Fibroblast of skin of right quadriceps (primary cell): ENCODE measurements around the gene KLHL41.
A peak's percentile ranks its signal among the peaks of the same experiment; 100 is the strongest.
"Not testable (repeated sequence)": the region's sequence is repeated elsewhere in the genome, so short reads cannot be mapped to it uniquely, and the experiment has no call there.

Experiments used
- DNase-seq: peaks from one replicate; pipeline ENCODE4 v3.0.0-alpha.2; 2013

Gene KLHL41

DNA sequence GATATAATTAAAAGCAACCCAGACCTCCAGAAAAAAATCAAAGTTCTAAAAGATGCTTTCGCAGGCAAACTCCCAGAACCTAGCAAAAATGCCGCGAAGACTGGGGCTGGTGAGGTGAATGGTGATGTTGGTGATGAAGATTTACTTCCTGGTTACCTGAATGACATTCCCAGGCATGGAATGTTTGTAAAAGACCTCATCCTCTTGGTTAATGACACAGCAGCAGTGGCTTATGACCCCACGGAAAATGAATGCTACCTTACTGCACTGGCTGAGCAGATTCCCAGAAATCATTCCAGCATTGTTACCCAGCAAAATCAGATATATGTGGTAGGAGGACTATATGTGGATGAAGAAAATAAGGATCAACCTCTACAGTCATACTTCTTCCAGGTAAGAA is 994 bp downstream of the KLHL41 start:
- no peak for DNase-seq

DNA sequence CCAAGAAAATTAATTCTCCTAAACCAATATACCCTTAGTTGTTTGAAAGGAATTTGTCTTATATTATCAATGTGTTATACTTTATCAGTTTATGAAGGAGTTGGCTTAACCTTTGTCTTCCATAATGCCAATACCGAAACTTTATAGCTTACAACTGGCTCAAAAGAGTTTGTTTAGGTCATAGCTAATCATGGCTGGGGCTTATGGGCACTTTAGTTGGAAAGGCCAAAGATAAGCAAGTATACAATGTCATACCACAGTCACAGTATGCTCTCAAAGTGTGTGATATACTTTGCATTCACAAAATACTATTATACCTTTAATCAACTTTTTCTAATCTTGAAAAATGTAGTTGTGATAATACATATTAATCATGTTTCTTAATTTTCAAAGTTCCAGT is 2.3 kb downstream of the KLHL41 start:
- no peak for DNase-seq

DNA sequence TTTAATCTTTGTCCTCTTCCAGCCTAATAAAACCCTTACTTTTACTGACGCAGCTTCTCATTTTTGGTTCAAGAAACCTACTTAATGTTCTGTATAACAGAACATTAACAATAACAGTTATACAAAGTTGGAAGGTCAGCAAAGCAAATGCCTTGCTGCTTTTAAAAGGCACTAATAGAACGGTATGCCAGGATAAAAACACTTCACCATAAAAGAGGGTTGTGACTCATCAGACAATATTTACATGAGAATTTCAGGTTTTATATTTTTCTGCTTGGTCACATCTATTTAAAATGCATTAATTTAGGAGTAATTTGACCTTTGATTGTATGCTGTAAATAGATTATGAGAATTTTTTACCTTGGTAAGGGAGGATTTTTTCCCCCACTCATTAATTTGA is 3.0 kb downstream of the KLHL41 start:
- DNase-seq = no peak

DNA sequence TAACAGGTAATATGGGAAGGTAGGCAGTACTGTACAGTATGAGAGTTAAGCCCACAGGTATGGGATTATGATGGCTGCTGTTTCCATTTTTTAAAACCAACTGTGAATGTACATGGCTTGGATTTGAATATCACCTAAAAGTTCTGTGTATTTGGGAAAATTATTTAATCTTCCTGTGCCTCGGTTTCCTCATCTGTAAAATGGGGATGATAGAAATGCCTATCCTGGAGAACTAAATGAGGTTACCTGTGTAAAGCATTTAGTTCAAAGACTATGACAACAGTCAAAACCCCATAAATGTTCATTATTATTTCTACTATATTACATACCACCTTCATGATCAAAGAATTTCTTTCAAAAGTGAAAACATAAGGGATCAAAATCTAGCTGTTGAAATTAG is 3.6 kb downstream of the KLHL41 start:
- no peak for DNase-seq

DNA sequence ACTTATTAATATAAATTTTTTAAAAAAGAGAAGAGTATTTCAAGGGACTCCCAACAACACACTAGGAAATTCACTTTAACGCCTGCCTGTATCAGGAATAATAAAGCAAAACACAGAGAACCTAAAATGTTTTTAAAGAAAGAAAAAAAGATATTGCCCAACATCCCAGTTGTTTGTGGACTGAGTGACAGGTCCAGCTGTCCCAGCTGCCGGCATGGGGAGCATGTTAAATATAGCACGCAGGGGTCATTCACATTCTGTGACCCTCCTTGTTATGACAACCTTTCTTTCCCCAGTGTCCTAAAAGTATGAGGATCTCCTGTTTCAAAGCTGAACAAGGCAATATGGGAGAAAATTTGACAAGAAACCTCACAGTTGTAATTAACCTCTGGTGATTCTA is 4.4 kb downstream of the KLHL41 start:
- DNase-seq = no peak

DNA sequence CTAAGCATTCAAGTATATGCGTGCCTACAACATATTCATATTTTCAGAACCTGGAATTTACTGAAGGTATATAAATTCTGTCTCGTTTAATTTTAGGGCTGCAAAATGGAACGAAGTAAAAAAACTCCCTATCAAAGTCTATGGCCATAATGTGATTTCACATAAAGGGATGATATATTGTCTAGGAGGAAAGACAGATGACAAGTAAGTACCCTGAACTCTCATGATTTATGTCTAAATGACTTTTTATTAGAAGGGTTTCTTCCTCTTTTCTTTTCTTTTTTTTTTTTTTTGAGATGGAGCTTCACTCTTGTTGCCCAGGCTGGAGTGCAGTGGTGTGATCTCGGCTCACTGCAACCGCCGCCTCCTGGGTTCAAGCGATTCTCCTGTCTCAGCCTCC is 5.3 kb downstream of the KLHL41 start:
- DNase-seq = not testable (repeated sequence)

DNA sequence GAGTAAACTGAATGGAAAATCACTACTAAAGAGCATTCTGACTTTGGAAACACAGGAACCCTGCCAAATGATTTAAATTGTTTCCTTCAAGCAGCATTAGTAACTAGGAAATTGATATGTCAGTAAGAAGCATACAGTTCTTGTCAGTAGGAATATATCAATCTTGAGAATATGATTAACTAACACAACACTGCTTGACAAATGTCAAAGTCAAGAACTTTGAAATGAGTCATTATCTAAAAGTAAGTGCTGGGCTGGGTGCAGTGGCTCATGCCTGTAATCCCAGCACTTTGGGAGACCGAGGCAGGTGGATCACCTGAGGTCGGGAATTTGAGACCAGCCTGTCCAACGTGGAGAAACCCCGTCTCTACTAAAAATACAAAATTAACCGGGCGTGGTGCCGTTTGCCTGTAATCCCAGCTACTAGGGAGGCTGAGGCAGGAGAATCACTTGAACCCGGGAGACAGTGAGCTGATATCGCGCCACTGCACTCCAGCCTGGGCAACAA is 7.0 kb downstream of the KLHL41 start:
- not testable (repeated sequence) for DNase-seq

DNA sequence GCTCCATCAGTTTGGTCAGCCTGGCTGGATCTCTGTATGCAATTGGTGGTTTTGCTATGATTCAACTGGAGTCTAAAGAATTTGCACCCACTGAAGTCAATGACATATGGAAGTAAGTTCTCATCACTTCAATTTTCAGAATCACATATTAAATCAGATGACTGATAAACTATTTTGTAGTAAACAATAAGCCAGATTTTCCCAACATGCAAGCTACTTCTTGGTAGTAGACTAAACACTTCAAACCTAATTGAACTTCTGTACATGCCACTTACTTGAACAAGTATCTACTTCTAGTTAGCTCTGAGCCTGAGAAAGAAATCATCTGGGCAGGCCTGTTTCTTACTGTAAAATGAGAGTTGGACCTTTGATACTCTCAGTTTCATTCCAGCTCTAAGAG is 11.4 kb downstream of the KLHL41 start:
- no peak for DNase-seq

DNA sequence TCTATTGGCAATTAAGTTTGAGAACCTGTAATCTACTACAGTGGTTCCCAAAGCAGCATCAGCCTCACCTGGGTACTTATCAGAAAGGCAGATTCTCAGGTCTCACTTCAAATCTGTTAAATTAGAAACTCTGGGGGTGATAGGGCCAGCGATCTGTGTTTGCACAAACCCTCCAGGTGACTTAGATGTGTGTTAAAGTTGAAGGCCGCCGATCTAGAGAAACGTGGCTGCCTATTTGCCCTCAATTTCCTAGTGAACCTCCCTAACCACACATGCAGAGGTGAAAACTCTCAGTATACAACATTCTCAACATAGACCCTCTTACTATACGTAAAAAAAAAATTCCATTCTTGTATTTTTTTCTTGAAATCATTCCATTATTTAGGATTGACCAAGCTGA is 14.2 kb downstream of the KLHL41 start:
- no peak for DNase-seq

DNA sequence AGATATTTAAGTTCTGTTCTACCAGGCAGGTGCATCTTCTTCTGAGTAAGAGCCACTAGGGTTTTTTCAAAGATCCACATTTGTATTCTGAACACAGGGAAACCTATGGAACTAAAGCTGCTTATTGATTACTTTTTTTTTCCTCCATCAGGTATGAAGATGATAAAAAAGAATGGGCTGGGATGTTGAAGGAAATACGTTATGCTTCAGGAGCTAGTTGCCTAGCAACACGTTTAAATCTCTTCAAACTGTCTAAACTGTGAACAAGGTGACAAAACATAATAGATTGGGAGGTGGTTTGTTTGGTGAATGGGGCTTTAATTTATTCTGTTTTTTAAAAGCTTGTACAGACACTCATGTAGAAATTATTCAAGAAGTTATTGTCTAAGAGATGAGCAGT is 15.9 kb downstream of the KLHL41 start:
- DNase-seq = no peak

DNA sequence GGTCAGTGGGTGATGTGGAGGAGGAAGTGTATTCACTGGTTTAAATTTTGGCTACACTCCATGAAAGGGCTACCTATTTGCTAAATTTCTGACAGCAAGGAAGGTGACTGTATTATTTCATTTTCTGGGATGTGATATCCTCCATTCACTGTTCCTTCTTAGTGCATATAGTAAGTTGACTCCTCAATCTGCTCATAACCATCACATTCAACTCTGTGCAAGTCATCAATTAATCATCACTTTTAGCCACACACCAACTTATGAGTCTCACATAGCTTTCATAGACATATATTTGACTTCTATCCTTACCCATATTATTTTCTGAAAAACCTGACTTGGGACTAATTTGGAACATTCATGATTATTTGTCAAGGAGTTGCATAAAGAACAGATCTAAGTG is 16.9 kb downstream of the KLHL41 start:
- peak; percentile 5 for DNase-seq

DNA sequence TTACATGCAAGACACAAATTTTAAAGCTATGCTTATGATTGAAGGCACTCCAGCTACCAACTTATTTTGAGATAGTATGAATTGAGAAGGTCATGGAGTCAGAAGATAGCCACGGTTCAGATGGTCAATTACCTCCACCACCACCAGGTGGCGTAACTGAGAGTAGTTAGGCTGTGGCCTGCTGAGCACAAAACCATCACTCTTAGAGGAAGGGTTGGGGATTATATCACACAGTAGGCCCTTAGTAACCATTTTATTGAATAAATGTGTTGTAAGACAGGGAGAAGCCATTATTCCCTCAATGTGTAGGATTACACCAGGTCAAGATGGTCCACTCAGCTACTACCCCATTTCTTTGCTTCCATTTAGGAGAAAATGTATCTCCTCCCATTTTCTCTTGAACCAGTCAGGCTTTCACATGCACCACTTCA is 18.8 kb downstream of the KLHL41 start:
- DNase-seq = peak; percentile 40

DNA sequence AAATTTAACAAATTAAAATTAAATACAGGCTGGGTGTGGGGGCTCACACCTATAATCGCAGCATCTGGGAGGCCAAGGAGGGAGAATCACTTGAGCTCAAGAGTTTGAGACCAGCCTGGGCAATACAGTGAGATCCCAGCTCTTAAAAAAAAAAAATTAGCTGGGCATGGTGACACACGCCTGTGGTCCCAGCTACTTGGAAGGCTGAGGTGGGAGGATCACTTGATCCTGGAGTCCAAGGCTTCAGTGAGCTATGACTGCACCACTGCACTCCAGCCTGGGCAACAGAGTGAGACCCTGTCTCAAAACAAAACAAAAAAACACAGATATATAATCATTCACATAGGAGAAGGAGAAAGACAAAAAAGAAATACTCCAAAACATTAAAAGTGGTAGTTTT is 30.0 kb downstream of the KLHL41 start:
- DNase-seq = not testable (repeated sequence)

DNA sequence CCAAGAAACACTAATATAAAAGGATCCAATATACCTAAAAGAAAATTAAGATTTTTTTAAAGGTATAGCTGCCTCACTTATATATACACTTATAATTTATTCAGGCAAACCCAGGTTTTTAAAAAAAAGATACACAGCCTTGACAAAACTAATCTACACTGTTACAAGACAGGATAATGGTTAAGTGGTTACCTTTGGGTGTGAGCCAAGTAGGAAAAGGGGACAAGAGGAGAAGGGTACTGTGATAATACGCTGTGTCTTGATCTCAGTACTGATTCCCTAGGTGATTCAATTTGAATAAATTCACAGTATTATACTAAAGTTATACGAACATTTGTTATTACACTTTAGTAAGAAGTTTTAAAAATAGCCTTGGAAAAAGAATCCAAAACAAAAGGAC is 30.6 kb downstream of the KLHL41 start:
- no peak for DNase-seq

DNA sequence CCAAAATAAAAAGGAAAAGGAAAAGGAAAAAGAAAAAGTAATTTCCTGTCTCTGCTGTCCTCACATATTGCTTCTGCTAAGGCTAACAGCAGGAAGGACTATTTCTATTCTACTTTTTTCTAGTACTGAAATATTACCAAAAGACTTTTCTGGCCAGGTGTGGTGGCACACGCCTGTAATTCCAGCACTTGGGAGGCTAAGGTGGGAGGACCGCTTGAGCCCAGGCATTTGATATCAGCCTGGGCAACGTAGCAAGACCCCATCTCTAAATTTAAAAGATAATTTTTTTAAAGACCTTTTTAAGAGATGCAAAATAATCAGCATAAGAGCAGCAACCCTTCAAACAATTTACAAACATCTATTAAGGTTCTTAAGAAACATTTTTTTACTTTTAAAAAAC is 32.9 kb downstream of the KLHL41 start:
- no peak for DNase-seq

DNA sequence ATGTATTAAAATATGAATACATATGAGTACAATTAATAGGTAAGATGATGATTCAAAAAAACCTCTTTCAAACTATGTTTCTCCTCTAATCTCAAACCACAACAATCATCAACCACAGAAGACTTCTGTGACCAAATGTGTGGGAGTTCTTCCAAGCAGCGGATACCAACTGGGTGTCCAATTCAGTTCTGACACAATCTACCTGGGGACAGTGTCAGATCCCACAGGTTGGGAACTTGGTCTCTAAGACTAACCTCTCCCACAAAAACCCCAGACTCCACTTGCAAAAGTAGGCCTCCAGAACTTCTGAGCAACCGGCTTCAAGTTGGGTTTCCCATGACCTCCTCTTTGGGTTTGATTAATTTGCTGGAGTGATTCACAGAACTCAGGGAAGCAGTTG is 37.3 kb downstream of the KLHL41 start:
- no peak for DNase-seq

DNA sequence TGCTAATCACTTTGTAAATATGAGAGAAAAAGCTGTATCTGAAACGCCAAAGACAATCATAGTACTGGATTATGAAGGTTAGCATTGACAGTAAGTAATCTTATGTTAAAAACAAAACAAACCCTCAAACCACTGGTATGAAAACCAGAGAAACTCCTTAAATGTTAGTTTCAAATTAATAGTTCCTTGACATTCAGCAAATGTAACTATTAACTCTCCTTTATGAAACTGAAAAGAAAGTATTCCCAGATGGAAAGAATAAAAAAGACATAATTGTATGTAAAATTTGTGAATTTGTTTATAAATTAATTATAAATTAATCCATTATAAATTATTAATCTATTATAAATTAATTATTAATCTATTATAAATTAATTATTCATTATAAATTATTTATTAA is 51.9 kb downstream of the KLHL41 start:
- no peak for DNase-seq

DNA sequence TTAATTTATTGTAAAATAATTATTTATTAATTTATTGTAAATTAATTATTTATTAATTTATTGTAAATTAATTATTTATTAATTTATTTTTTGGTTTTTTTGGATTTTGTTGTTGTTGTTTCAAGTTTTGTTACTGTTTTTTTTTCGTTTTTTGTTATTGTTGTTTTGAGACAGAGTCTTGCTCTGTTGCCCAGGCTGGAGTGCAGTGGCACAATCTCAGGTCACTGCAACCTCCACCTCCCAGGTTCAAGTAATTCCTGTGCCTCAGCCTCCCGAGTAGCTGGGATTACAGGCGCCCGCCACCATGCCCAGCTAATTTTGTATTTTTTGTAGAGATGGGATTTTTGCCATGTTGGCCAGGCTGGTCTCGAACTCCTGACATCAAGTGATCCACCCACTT is 52.6 kb downstream of the KLHL41 start:
- not testable (repeated sequence) for DNase-seq

DNA sequence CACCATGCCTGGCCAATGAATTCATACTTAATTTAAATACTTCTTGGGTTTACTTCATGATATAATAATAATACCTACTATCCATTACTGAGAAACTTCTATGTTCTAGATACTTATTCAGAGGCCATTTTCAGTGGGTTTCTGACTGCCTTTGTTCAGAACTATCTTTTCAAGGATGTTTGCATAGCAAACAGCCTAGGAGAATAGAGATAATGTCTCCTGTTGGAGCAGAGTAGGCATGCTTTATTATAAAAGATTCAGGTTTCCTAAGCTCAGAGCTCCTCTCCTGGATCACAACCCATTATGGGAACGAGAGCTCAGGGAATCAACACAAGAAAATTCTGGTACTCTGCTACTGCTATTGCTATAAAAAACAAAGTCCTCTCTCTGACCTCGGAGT is 53.0 kb downstream of the KLHL41 start:
- DNase-seq = no peak

DNA sequence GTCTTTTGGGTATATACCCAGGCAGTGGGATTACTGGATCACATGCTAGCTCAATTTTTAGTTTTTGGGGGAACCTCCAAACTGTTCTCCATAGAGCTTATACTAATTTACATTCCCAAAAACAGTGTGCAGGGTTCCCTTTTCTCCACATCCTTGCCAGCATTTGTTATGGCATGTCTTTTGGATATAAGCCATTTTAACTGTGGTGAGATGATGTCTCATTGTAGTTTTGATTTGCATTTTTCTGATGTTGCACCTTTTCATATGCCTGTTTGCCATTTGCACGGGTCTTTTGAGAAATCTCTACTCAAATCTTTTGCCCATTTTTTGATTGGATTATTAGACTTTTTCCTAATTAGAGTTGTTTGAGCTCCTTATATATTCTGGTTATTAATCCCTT is 56.2 kb downstream of the KLHL41 start:
- no peak for DNase-seq

DNA sequence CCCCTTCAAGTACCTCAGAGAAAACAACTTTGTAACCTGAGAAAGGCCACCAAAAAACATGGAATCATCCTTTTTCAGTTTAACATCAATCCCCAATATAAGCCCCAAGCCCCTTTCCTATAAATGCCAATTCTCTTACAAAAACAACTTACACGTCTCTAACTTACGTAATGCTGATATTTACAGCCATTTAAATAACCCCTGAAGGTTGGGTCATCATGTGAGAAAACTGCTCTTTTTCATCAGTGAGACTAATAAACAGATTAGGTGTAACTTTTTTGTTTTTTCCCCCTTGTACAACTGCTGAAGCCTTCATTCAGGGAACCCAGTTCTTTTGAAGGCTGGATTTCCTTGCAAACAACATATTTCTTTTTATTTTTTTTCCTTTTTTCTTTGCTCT is 60.4 kb downstream of the KLHL41 start:
- no peak for DNase-seq

DNA sequence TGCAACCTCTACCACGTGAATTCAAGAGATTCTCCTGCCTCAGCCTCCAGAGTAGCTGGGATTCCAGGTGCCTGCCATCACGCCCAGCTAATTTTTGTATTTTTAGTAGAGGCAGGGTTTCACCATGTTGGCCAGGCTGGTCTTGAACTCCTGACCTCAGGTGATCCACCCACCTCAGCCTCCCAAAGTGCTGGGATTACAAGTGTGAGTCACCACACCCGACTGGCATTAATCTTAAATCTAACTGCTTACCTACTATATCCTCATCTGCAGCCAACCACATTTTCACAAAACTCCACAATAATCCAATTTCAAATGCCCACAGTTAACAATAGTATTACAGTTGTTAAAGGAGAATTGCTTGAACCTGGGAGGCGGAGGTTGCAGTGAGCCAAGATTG is 61.2 kb downstream of the KLHL41 start:
- not testable (repeated sequence) for DNase-seq

DNA sequence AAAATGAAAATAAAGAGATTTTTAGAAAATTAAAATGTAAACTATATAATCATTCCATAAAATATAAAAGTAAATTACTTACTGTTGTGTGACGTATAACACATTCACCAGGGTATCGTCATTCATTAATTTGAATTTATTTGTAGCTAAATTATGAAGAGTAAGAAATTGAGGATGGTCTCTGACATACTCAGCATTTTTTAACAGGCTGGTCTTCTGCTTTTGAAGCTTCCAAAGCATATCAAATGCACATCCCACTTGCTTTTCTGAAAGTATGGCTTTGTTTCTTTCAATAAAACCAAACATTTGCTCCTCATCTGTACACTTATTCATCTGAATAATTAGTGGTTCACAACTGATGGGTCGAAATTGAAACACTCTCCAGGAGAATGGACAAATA is 62.1 kb downstream of the KLHL41 start:
- DNase-seq = no peak

DNA sequence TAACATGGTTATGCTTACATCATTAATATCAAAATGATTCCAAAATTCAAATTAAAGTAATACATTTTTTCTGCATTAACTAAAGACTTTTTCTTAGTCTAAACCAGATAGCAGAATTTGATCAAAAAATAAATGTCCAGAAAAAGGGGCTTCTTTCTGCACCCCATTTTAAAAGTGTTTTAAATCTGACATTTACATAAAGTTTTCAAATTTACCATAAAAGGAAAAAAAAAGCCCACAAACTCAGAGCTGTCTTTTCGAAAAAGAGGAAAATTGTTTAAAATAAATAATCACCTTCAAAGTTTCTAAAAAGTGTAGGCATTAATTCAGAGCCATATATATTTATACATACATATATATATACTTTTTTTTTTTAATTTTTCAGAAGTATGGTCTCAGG is 62.7 kb downstream of the KLHL41 start:
- no peak for DNase-seq

DNA sequence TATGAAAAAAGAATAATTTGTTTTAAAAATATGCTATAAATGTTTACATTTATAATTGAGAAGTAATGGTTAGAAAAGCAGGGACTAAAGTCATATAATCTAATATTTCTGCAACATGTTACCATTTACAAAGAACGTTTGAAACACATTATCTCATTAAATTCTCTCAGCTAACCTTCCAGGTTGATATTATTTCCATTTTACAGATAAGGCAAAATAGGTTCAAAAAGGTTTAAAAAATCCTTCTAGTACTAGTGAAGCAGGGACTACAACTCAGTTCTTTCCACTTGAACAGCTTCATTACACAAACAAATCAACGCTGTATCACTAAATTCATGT is 63.3 kb downstream of the KLHL41 start:
- no peak for DNase-seq
